Upper lobe of right lung (tissue), 1 donor: ENCODE measurements around the gene RSPRY1. TPM values are rescaled to one million over a fixed set of nuclear protein-coding genes. Genes with fewer than 3 reads are reported as not detected.
A peak's percentile ranks its signal among the peaks of the same experiment; 100 is the strongest.
"Not testable (repeated sequence)": the region's sequence is repeated elsewhere in the genome, so short reads cannot be mapped to it uniquely, and the experiment has no call there.

Experiments used
- ATAC-seq: fragments of 200-7000 bp; cut with Tn5 transposase; one replicate; pipeline ENCODE4 v1.9.1; 2020; ENCODE audit warnings: mild to moderate bottlenecking, moderate library complexity
- DNase-seq: peaks from one replicate; pipeline ENCODE4 v3.0.0-alpha.2; 2020
- H3K27ac ChIP-seq: fragments of 200-600 bp; one replicate; pipeline ENCODE4 v1.8.0; 2022
- H3K27me3 ChIP-seq: fragments of 200-600 bp; one replicate; pipeline ENCODE4 v1.8.0; 2022; ENCODE audit warnings: mild to moderate bottlenecking
- H3K36me3 ChIP-seq: fragments of 200-600 bp; one replicate; pipeline ENCODE4 v1.8.0; 2022
- H3K4me1 ChIP-seq: fragments of 200-600 bp; one replicate; pipeline ENCODE4 v1.8.0; 2022
- H3K4me3 ChIP-seq: fragments of 200-600 bp; one replicate; pipeline ENCODE4 v1.8.0; 2022; ENCODE audit warnings: mild to moderate bottlenecking
- H3K9me3 ChIP-seq: fragments of 200-600 bp; one replicate; pipeline ENCODE4 v1.8.0; 2022
- CTCF ChIP-seq: fragments of 200-600 bp; IDR thresholded peaks from one replicate; pipeline ENCODE4 v1.8.0; 2022; ENCODE audit warnings: antibody characterized with exemption
- intact Hi-C: fragments of 100-400 bp; cut with DNase I; formaldehyde crosslinking; loops from one replicate; pipeline ENCODE4 v1.11.0; 2022
- total RNA-seq: library from RNA; stranded (reverse); fragmentation: NEBNext Ultra II Directional; extraction: Animal tissue kit (Norgen Biotek cat#: 25700); gene quantifications from one replicate; pipeline ENCODE4 v1.2.1, GENCODE V29; 2021
- donor health status: DM: no; HTN: yes; CAD: no; lungs with severe emphysema.

The RSPRY1 gene
- total RNA-seq, 1 donor from 2014 or later = 36.2 TPM

GRCh38 chr16:57266531-57267260 lies 80.6 kb downstream of the RSPRY1 start:
- no peaks in the 10 kb centered on the region for H3K36me3 ChIP-seq
- intact Hi-C loops = no loop called here
- DNase-seq = no peak
- no peaks in the 10 kb centered on the region for H3K27me3 ChIP-seq
- H3K4me3 ChIP-seq = peak overlapping the region; percentile 16
- no peak for TF ChIP-seq CTCF
- no peaks in the 10 kb centered on the region for H3K9me3 ChIP-seq
- H3K27ac ChIP-seq = peak overlapping the region; percentile 86
- no peak for ATAC-seq
- peaks cover 49% of the 10 kb centered on the region for H3K4me1 ChIP-seq

GRCh38 chr16:57267343-57267742 lies 81.2 kb downstream of the RSPRY1 start:
- H3K9me3 ChIP-seq, H3K27me3 ChIP-seq, intact Hi-C loops, H3K4me3 ChIP-seq, DNase-seq, H3K36me3 ChIP-seq, ATAC-seq: not testable (repeated sequence)
- peak overlapping the region; percentile 86 for H3K27ac ChIP-seq
- H3K4me1 ChIP-seq = peaks cover 52% of the 10 kb centered on the region

GRCh38 chr16:57268804-57269800 lies 83.0 kb downstream of the RSPRY1 start:
- TF ChIP-seq CTCF = no peak
- H3K27me3 ChIP-seq = no peaks in the 10 kb centered on the region
- peak; percentile 55 for ATAC-seq
- H3K36me3 ChIP-seq = no peaks in the 10 kb centered on the region
- DNase-seq = peak; percentile 77
- intact Hi-C loops = no loop called here
- no peak overlapping the region for H3K4me3 ChIP-seq
- H3K4me1 ChIP-seq = peaks cover 47% of the 10 kb centered on the region
- H3K9me3 ChIP-seq = no peaks in the 10 kb centered on the region
- H3K27ac ChIP-seq = peak overlapping the region; percentile 66

GRCh38 chr16:57270221-57271062 lies 84.3 kb downstream of the RSPRY1 start:
- Histone ChIP-seq H3K27ac (peak overlapping the region; percentile 36), H3K27me3 (no peaks in the 10 kb centered on the region), H3K4me3 (no peak overlapping the region), H3K9me3 (no peaks in the 10 kb centered on the region), H3K4me1 (peaks cover 42% of the 10 kb centered on the region), H3K36me3 (no peaks in the 10 kb centered on the region)
- no peak for TF ChIP-seq CTCF
- DNase-seq (no peak), ATAC-seq (no peak)
- intact Hi-C loops = no loop called here

GRCh38 chr16:57271063-57271345 lies 84.9 kb downstream of the RSPRY1 start:
- peak overlapping the region; percentile 36 for H3K27ac ChIP-seq
- TF ChIP-seq CTCF = no peak
- H3K4me1 ChIP-seq = peaks cover 43% of the 10 kb centered on the region
- H3K36me3 ChIP-seq = no peaks in the 10 kb centered on the region
- intact Hi-C loops = no loop called here
- DNase-seq (no peak), ATAC-seq (no peak)
- no peak overlapping the region for H3K4me3 ChIP-seq
- H3K9me3 ChIP-seq = no peaks in the 10 kb centered on the region
- H3K27me3 ChIP-seq = no peaks in the 10 kb centered on the region
